Neural cell (in vitro differentiated cells): ENCODE measurements around the gene CDA.

Source experiments
- EZH2 ChIP-seq: fragments of 200-600, 300-800 bp; shearing (Covaris generic), sonication (generic); IDR thresholded peaks from 2 replicates; pipeline ENCODE4 v1.6.1; 2014; ENCODE audit warnings: antibody characterized with exemption, low read length, borderline replicate concordance, mild to moderate bottlenecking; ENCODE audit not compliant: insufficient read depth, poor library complexity, severe bottlenecking
- MXI1 ChIP-seq: fragments of 450-650 bp; conservative IDR thresholded peaks from 2 replicates; pipeline ENCODE4 v1.6.1; 2014; ENCODE audit warnings: antibody characterized with exemption, mild to moderate bottlenecking; ENCODE audit not compliant: poor library complexity, severe bottlenecking
- POLR2AphosphoS5 ChIP-seq: IDR thresholded peaks from 2 replicates; pipeline ENCODE4 v1.6.1; 2012
- TF ChIP-seq, protein P1 (sequence below): fragments of 450-650 bp; IDR thresholded peaks from 2 replicates; pipeline ENCODE4 v1.5.1; 2014; ENCODE audit warnings: antibody characterized with exemption, mild to moderate bottlenecking, moderate library complexity; ENCODE audit not compliant: poor library complexity, severe bottlenecking

DNA sequence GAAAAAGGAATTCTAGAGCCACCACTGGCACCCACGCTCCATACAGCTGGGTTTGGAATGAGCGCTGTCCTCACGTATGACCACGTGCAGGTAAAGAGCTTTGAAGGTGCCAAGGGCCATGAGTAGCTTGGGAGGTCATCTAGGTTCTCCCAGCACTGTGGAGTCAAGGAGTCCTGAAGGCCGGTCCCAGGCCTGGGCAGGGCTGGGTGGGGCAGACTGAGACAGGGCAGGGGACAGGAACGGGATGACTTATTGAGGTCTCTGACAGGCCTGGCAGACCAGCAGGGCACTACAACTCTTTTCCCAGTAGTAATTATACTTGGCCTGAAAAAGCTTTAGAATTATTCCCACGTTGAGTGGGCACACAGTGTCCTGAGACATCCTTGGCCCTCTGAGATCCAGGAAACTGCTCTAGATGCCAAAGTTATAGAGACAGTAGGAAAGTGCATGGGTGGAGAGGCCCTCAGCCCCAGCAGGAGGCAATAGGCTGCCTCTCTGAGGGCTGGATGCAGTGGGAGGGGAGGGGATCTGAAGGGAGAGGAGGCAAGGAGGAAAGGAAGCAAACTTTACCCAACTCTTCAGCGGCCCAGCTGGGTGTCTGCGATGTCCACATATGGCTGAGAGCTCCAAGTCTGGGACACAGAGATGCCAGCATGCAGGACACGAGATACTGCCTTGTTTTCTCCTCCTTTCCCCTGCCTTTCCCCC lies 1.8 kb upstream of the CDA start:
- TF ChIP-seq EZH2 (no peak), POLR2AphosphoS5 (no peak), MXI1 (no peak)
- TF ChIP-seq, protein P1, sequence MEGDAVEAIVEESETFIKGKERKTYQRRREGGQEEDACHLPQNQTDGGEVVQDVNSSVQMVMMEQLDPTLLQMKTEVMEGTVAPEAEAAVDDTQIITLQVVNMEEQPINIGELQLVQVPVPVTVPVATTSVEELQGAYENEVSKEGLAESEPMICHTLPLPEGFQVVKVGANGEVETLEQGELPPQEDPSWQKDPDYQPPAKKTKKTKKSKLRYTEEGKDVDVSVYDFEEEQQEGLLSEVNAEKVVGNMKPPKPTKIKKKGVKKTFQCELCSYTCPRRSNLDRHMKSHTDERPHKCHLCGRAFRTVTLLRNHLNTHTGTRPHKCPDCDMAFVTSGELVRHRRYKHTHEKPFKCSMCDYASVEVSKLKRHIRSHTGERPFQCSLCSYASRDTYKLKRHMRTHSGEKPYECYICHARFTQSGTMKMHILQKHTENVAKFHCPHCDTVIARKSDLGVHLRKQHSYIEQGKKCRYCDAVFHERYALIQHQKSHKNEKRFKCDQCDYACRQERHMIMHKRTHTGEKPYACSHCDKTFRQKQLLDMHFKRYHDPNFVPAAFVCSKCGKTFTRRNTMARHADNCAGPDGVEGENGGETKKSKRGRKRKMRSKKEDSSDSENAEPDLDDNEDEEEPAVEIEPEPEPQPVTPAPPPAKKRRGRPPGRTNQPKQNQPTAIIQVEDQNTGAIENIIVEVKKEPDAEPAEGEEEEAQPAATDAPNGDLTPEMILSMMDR: no peak
